ENCODE results near the gene BEX2.
"Not testable (repeated sequence)": the region's sequence is repeated elsewhere in the genome, so short reads cannot be mapped to it uniquely, and the experiment has no call there.

The BEX2 gene

DNA sequence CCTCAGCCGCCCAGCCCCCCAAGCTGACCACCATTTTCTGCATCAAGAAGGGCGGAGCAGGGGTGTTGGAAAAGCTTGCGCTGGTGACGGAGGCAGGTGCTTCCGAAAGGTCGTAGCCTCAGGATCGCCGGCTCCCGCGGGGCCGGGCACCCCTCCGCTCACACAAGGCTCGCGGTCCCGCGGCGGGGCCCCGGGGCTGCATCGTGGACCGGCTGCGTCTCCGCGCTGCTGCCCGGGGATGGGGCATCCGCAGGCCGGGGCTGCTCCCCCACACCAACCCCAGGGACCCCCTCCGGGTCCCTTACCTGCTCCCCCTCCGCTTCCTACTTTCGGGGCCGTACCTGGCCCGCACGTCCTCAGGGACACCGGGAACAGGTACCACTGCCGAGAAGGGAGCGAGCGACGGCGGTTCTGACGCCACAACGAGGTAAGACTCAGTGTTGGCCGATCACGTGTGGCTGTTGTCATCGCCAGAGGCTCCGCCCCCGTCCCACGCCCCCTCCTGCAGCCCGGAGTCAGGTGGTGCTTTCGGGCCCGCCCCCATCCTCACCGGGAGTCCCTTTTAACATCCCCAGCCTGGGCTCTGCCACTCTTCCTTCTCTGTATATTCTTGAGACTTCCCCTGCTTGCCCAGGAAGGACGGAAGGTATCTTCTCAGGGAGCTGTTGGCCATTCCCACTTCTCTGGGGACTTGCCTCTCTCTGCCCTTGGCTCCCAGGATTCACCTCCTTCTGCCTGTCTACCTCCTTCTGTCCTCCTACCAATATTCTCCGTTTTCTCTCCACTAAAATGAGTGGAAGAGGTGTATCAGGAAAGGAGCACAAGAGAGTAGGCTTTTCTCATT lies at the start of gene BEX2:
BEX2 (minus strand) TSS at position 436 of the 844 bp plus-strand sequence. CDS start 1,014 bp downstream, outside the sequence.
- DNase-seq: peak; percentile 16

DNA sequence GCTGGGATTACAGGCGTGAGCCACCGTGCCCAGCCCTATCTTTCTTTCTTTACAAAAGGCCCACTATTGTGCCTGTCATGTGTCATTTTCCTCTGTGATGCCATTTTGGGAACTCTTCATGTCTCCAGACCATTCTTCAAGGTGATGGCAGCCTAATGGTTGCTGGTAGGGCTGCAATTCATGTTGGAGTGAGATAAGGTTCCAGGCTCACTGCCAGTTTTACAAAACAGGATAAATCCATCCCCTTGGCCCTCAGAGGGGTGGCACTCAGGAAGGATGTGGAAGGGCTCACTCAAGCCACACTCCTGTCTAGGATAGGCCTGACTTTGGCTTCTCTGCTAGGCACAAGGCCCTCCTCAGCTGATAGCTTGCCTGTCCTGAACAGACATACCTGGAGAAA lies 49.3 kb upstream of the BEX2 start:
- DNase-seq: no peak

- DNase-seq: not testable (repeated sequence)
These were observed 48.8 kb upstream of the BEX2 start for GRCh38 chrX:103359605-103360004.

GRCh38 chrX:103357871-103358270 lies 47.1 kb upstream of the BEX2 start:
- DNase-seq: no peak

- DNase-seq: no peak
These were observed 46.1 kb upstream of the BEX2 start for GRCh38 chrX:103356858-103357257.

- DNase-seq: peak; percentile 82
These were observed 45.5 kb upstream of the BEX2 start, which contains the start of gene TCEAL9 for GRCh38 chrX:103356130-103356798. TSS of gene TCEAL9 (plus strand) at chrX:103356506. CDS start at chrX:103357685, 1,179 bp downstream.

DNA sequence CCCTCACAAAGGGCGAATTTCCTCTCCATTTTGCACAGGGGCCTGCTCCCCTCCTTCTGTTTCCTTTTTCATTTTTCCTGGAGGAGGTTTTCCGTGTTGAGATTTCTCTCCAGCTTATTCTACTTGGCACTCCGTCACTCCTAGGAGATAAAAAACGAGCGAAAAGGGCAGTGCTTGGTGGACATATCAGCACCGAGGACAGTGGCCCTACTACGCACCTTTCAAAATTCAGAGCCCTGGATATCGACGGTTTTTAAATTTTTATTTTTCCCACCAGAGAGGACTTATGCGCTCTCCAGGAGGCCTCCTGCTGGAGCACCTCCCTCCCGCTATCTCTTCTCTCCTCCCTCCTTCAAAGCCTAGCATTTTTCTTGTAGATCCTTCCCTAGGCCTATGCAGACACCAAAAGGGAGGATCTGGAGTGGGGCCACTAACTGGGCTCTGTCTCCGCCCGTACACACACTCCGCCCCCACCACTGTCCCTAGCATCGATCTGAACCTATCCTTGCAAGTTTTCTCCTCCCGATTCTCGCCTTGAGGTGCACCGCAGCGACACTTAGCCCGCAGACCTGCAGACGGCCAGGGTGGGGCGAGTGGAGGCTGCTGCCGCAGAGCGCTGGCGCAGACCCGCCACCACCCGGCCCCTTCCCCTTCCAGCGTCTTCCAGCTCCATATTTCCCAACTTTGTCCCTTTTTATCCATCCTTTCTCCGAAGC lies 37.0 kb upstream of the BEX2 start:
- DNase-seq: no peak

DNA sequence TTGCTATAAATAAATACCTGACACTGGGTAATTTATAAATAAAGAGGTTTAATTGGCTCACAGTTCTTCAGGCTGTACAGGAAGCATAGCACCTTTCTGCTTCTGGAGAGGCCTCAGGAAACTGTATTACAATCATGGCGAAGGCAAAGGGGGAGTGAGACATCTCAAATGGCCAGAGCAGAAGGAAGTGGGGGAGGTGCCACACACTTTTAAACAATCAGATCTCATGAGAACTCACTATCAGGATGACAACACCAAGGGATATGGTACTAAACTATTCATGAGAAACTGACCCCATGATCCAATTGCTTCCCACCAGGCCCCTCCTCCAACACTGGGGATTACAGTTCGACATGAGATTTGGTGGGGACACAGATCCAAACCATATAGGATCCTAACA lies 33.8 kb upstream of the BEX2 start:
- DNase-seq: no peak

GRCh38 chrX:103343105-103343504 lies 32.3 kb upstream of the BEX2 start:
- DNase-seq: peak; percentile 24

- DNase-seq: no peak
These were observed 27.9 kb upstream of the BEX2 start for GRCh38 chrX:103338663-103339062.

- peak; percentile 25 for DNase-seq
These were observed 20.0 kb upstream of the BEX2 start for GRCh38 chrX:103330681-103331288.

GRCh38 chrX:103329991-103330390 lies 19.2 kb upstream of the BEX2 start, which contains the start of gene TCEAL7:
TSS of gene TCEAL7 (plus strand) at chrX:103330239. CDS start at chrX:103331404, 1,165 bp downstream.
- DNase-seq: peak; percentile 45

DNA sequence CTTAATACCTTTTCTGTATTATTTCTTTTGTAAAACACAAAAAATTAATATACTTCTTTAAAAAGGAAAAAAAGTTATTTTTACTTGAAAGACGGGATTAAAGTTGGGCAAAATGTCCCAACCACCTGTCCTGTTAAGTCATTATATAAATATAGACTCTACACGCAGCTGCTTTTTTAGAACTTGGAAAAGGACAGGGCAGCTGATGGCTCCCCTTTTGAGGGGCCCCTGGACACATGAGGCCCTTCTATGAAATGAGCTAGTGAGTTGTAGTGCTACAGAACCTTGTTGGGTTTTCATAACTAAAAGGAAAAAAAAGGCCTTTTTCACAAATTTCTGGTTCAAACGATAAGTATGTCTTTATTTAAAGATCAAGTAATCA lies 600 bp upstream of the BEX2 start:
- no peak for DNase-seq

DNA sequence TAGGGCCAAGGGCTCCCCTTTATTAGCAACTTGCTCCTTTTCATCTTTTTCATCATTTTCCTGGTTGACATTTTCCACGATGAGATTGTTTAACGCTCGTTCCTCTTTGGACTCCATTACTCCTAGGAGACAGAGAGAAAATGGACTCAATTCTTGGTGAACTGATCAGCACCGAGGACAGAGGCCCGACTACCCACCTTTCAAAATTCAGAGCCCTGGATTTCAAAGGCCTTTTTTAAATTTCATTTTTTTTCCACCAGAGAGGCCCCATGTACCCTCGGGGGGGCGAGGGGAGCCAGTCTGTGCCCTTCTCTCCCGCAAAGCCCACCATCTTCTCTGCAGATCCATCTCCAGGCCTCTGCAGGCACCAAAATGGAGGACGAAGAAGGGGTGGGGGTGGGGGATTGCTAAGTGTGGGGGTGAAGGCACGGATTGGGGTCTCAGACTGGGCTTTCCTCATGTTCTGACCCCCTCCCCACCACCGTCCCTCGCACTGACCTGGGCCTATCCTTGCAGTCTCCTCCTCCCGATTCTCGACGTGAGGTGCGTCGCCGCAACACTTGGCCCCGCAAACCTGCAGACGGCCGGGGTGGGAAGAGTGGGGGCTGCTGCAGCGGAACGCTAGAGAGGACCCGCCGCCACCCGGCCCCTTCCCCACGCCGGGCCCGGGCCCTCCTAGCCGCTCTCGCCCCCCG lies 783 bp downstream of the BEX2 start:
- no peak for DNase-seq

DNA sequence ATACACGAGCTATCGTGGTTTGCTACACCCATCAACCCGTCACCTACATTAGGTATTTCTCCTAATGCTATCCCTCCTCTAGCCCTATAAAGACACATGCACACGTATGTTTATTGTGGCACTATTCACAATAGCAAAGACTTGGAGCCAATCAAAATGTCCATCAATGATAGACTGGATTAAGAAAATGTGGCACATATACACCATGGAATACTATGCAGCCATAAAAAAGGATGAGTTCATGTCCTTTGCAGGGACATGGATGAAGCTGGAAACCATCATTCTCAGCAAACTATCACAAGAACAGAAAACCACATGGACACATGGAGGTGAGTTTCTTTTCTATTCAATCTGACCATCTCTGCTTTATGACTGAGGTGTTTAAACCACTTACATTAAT lies 5.1 kb downstream of the BEX2 start:
- not testable (repeated sequence) for DNase-seq

DNA sequence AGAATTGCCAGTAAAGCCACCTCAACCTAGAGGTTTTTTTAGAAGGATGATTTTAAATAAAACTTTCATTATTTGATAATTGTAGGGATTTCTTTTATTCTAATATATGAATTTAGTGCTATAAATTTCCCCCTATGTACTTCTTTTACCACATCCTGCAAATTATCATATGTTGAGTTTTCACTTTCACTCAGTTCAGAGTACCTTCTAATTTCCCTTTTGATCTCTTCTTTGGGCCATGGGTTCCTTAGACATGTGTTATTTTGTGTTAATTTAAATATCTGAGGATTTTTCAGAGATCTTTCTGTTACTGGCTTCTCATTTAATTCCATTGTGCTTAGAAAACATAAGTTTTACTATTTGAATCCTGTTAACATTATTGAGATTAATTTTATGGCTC lies 6.1 kb downstream of the BEX2 start:
- no peak for DNase-seq

DNA sequence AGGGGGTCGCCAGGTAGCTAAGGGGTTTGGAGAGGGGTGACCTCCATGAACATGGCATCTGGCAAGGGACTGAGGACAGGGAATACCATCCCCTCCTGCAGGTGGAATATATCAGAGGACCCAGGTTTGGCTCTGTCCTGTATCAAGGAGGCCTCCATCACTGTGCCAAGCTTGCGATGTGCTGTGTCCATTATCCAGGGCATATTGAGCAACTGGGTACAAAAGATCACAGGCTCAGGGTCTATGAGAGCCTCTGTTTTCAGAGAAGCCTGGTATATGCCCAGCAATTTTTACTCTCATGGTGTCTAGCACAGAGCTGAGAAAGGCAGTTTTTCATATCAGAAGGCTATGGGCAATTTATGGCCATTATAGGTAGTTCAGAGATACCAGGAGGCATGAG lies 17.7 kb downstream of the BEX2 start:
- no peak for DNase-seq

GRCh38 chrX:103279624-103280023 lies 31.2 kb downstream of the BEX2 start:
- no peak for DNase-seq

- DNase-seq: no peak
These were observed 34.2 kb downstream of the BEX2 start, which contains the start of gene TCEAL5 for GRCh38 chrX:103276581-103277002. TSS of gene TCEAL5 (minus strand) at chrX:103276750. CDS start at chrX:103274563, 2,187 bp downstream.

GRCh38 chrX:103275947-103276567 lies 34.7 kb downstream of the BEX2 start:
- no peak for DNase-seq

DNA sequence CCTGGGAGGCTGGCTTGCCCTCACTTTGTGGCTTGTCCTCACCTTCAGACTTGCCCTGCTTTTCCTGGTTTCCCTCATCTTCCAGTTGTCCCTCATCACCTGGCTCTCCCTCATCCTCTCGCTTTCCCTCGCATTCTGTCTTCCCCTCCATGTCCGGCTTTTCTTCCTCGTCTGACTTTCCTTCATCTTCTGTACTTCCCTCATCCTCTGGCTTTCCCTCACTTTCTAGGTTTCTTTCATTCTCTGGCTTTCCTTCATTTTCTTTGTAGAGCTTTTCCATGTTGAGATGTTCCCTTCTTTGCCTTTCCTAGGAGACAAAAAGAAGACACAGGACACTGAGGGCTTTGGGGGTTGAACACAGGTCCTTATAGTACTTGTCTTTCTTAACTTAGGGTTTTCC lies 36.5 kb downstream of the BEX2 start:
- DNase-seq: no peak

Data from fibroblast of skin of right biceps (primary cell).